HCT116 (cell line): ENCODE data around the gene UBE2H. TPM values are rescaled to one million over a fixed set of nuclear protein-coding genes. Genes with fewer than 3 reads are reported as not detected.

Source experiments
- ATAC-seq: fragments of 200-7000 bp; cut with Tn5 transposase; 2 replicates; pipeline ENCODE4 v1.9.1; 2020; ENCODE audit warnings: mild to moderate bottlenecking, moderate library complexity
- BruUV-seq: library from RNA; stranded (reverse); fragments of 400-500 nt; replicated peaks from 2 replicates; lab custom pipeline; 2021; lab: Mats Ljungman, UMichigan
- CTCF ChIA-PET: fragments of 300-600 bp; sonication (Branson Sonifier 250); formaldehyde crosslinking; loops from one replicate; lab custom pipeline; 2021; ENCODE audit warnings: antibody characterized with exemption; lab: Charles Lee
- POLR2A ChIA-PET: fragments of 300-600, 350-600 bp; sonication (Branson Sonifier 250); formaldehyde crosslinking; loops from one replicate; lab custom pipeline; 2021; ENCODE audit warnings: antibody characterized with exemption; lab: Charles Lee
- RAD21 ChIA-PET, 2 experiments: fragments of 300-600 bp; sonication (Branson Sonifier 250); formaldehyde crosslinking; loops; one replicate each; lab custom pipeline; 2023; ENCODE audit warnings: low total read pairs in 2 of 2; ENCODE audit not compliant: uncharacterized antibody in 2 of 2, unreplicated experiment in 2 of 2, low non-redundant PET in 1 of 2; lab: Charles Lee
- DNase-seq: peaks from one replicate; pipeline ENCODE4 v3.0.0-alpha.2; 2010; ENCODE audit warnings: low read depth, low spot score
- H2AFZ ChIP-seq: fragments of 200-600 bp; shearing (Covaris generic), sonication (generic); 2 replicates; pipeline ENCODE4 v1.6.1; 2017; ENCODE audit warnings: low read depth, mixed run types, mixed read lengths, antibody characterized with exemption, low read length; ENCODE audit not compliant: poor library complexity, severe bottlenecking
- H3K27ac ChIP-seq: 2 replicates; pipeline ENCODE4 v1.5.1; 2012; ENCODE audit warnings: low read depth, low read length
- H3K27me3 ChIP-seq: fragments of 200-600 bp; sonication (generic); 2 replicates; pipeline ENCODE4 v1.6.1; 2016; ENCODE audit warnings: mixed run types, low read length, mixed read lengths; ENCODE audit not compliant: insufficient read depth
- H3K36me3 ChIP-seq, 2 experiments: fragments of 200-500 bp in 1 of 2; fragments of 200-600 bp in 1 of 2; sonication (Bioruptor generic) in 1 of 2; sonication (generic) in 1 of 2; 2 replicates each; pipeline versions ENCODE4 v1.5.1 to v1.6.1; 2014 to 2016; ENCODE audit warnings: low read length in 2 of 2, inconsistent platforms in 1 of 2, mixed read lengths in 1 of 2, mixed run types in 1 of 2; ENCODE audit not compliant: insufficient read depth in 2 of 2, control insufficient read depth in 1 of 2
- H3K4me1 ChIP-seq, 2 experiments: fragments of 200-600 bp in 1 of 2; sonication (generic) in 1 of 2; 2 replicates each; pipeline versions ENCODE4 v1.5.1 to v1.6.1; 2012 to 2017; ENCODE audit warnings: low read length in 2 of 2, inconsistent platforms in 1 of 2, mild to moderate bottlenecking in 1 of 2, mixed read lengths in 1 of 2, mixed run types in 1 of 2, moderate library complexity in 1 of 2; ENCODE audit not compliant: insufficient read depth in 2 of 2, control insufficient read depth in 1 of 2
- H3K4me2 ChIP-seq: fragments of 200-600 bp; sonication (generic); 2 replicates; pipeline ENCODE4 v1.6.1; 2017; ENCODE audit warnings: mixed run types, low read length, mixed read lengths
- H3K4me3 ChIP-seq, 2 experiments: fragments of 200-600 bp in 1 of 2; sonication (generic) in 1 of 2; replicated peaks in 1 of 2; 2 replicates each; pipeline ENCODE4 v1.5.1; 2011 to 2016; ENCODE audit warnings: low read length in 2 of 2, control low read depth in 1 of 2, low read depth in 1 of 2, mild to moderate bottlenecking in 1 of 2, mixed read lengths in 1 of 2, mixed run types in 1 of 2
- H3K79me2 ChIP-seq: fragments of 200-600 bp; sonication (generic); 2 replicates; pipeline ENCODE4 v1.6.1; 2017; ENCODE audit warnings: mild to moderate bottlenecking, mixed run types, low read length, moderate library complexity, mixed read lengths; ENCODE audit not compliant: insufficient read depth
- H3K9ac ChIP-seq: fragments of 200-600 bp; sonication (generic); 2 replicates; pipeline ENCODE4 v1.6.1; 2016; ENCODE audit warnings: low read length, mixed read lengths
- H3K9me2 ChIP-seq: fragments of 200-600 bp; sonication (generic), shearing (Covaris generic); 2 replicates; pipeline ENCODE4 v1.6.1; 2017; ENCODE audit warnings: mixed run types, mild to moderate bottlenecking, moderate library complexity; ENCODE audit not compliant: insufficient read depth
- H3K9me3 ChIP-seq, 2 experiments: fragments of 200-500 bp in 1 of 2; fragments of 200-600 bp in 1 of 2; sonication (Bioruptor generic) in 1 of 2; sonication (generic) in 1 of 2; 2 replicates each; pipeline ENCODE4 v1.6.1; 2014 to 2017; ENCODE audit warnings: low read length in 2 of 2, mixed read lengths in 2 of 2, inconsistent platforms in 1 of 2, low read depth in 1 of 2, mild to moderate bottlenecking in 1 of 2, mixed run types in 1 of 2, moderate library complexity in 1 of 2; ENCODE audit not compliant: control insufficient read depth in 1 of 2, insufficient read depth in 1 of 2
- H4K20me1 ChIP-seq: fragments of 200-600 bp; sonication (generic), shearing (Covaris generic); 2 replicates; pipeline ENCODE4 v1.6.1; 2017; ENCODE audit warnings: mixed run types, mild to moderate bottlenecking, moderate library complexity; ENCODE audit not compliant: insufficient read depth
- FOSL1 ChIP-seq: IDR thresholded peaks from 2 replicates; pipeline ENCODE4 v1.6.1; 2012; ENCODE audit warnings: low read depth
- JUND ChIP-seq: IDR thresholded peaks from 2 replicates; pipeline ENCODE4 v1.6.1; 2012
- SIN3A ChIP-seq: IDR thresholded peaks from 2 replicates; pipeline ENCODE4 v1.6.1; 2012; ENCODE audit warnings: low read depth
- SP1 ChIP-seq: IDR thresholded peaks from 2 replicates; pipeline ENCODE4 v1.6.1; 2012; ENCODE audit warnings: low read depth
- intact Hi-C: fragments of 100-400 bp; cut with micrococcal nuclease; formaldehyde crosslinking; loops from 2 replicates; pipeline ENCODE4 v1.10.0; 2022
- total RNA-seq: library from RNA; stranded (reverse); gene quantifications from one replicate; pipeline ENCODE4 v1.2.1, GENCODE V29; 2021; ENCODE audit not compliant: unreplicated experiment
- TF ChIP-seq, protein P1 (sequence below): IDR thresholded peaks from 2 replicates; pipeline ENCODE4 v1.6.1; 2012; ENCODE audit warnings: low read depth
- TF ChIP-seq, protein P2 (sequence below): IDR thresholded peaks from 2 replicates; pipeline ENCODE4 v1.6.1; 2011; ENCODE audit warnings: mild to moderate bottlenecking, low read length, moderate library complexity; ENCODE audit not compliant: insufficient replicate concordance; ENCODE audit errors: extremely low read depth

Gene UBE2H
- total RNA-seq, 1 experiment from 2014 or later: 117 TPM

DNA sequence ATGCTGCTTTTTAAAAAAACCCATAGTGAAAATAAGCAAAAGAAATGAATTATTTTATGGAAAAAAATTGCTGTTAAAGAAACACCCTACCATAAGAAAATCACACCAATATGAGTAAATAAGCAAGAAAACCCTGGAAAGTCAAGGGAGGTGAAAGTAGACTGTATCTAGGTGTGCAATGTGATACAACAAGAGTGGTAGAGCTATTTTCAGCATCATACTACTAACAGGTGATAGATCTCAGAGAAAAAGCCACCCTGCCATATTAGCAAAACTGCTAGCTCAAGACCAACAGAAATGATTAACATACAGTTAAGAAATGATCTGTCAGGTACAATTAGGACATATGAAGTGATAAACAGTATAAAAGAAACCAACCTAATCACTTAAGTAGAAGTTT lies 54.8 kb downstream of the UBE2H start:
- no peaks in the 10 kb centered on the region for H3K27me3 ChIP-seq
- intact Hi-C loops: no loop called here
- H3K4me3 ChIP-seq: no peak overlapping the region
- CTCF ChIA-PET: no interaction called here
- DNase-seq: no peak
- no peaks in the 10 kb centered on the region for H3K9me3 ChIP-seq
- no peak for ATAC-seq
- H3K4me1 ChIP-seq: peaks cover 86 to 94% of the 10 kb centered on the region in 2 experiments
- H4K20me1 ChIP-seq: no peaks in the 10 kb centered on the region
- 0 out of 4 replicates have a peak, but pooled peaks cover 0 to 2% of the 10 kb centered on the region in 2 experiments for H3K36me3 ChIP-seq
- TF ChIP-seq, protein P1, sequence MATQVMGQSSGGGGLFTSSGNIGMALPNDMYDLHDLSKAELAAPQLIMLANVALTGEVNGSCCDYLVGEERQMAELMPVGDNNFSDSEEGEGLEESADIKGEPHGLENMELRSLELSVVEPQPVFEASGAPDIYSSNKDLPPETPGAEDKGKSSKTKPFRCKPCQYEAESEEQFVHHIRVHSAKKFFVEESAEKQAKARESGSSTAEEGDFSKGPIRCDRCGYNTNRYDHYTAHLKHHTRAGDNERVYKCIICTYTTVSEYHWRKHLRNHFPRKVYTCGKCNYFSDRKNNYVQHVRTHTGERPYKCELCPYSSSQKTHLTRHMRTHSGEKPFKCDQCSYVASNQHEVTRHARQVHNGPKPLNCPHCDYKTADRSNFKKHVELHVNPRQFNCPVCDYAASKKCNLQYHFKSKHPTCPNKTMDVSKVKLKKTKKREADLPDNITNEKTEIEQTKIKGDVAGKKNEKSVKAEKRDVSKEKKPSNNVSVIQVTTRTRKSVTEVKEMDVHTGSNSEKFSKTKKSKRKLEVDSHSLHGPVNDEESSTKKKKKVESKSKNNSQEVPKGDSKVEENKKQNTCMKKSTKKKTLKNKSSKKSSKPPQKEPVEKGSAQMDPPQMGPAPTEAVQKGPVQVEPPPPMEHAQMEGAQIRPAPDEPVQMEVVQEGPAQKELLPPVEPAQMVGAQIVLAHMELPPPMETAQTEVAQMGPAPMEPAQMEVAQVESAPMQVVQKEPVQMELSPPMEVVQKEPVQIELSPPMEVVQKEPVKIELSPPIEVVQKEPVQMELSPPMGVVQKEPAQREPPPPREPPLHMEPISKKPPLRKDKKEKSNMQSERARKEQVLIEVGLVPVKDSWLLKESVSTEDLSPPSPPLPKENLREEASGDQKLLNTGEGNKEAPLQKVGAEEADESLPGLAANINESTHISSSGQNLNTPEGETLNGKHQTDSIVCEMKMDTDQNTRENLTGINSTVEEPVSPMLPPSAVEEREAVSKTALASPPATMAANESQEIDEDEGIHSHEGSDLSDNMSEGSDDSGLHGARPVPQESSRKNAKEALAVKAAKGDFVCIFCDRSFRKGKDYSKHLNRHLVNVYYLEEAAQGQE: no peak
- RAD21 ChIA-PET: no interaction called here
- peak overlapping the region; percentile 79 for H3K27ac ChIP-seq
- no TSS peak for BruUV-seq
- 0 out of 2 replicates have a peak overlapping the region, but pooled peaks have one; percentile 12 for H3K9ac ChIP-seq
- 0 out of 2 replicates have a peak overlapping the region, but pooled peaks have one; percentile 5 for H3K4me2 ChIP-seq
- POLR2A ChIA-PET: interaction anchor here (1.3 kb wide), 1 partner anchor 9 kb away, joined by 4 read pairs; no protein-coding TSS in a partner anchor
- H3K79me2 ChIP-seq: peaks cover 89% of the 10 kb centered on the region
- H2AFZ ChIP-seq: no peak overlapping the region
- H3K9me2 ChIP-seq: no peaks in the 10 kb centered on the region

DNA sequence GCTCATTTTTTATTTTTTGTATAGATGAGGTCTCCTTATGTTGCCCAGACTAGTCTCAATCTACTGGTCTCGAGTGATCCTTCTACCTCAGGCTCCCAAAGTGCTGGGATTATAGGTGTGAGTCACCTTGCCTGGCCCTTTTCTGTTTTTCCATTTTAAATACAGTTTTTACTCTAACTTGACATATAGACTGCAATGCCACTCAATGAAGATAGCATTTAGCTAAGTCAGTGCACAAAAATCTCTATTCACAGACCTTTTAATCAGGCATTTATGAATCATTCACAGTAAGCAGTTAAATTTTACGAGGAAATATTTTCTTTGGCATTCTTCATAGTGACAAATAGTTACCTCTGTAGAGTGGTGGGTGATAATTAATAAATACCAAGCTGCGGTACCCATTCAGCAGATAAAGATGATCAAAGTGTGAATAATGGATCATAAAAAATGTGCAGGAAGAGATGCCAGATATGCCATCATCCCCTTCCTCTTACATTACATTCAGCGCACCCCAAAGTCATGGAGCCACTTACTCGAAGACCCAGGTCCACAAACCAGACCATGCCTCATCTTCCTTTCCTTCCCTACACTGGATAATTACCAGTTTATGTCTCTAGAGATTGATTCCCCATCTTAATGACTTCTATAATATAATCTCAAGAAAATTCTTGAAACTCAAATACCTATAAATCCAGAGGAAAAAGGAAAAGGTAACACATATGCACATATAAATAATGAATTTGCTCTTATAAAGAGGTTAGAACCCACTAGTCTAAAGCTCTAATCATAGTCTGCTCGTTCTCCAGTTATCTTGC lies 56.0 kb downstream of the UBE2H start:
- H4K20me1 ChIP-seq: no peaks in the 10 kb centered on the region
- no TSS peak for BruUV-seq
- intact Hi-C loops: no loop called here
- no peaks in the 10 kb centered on the region for H3K9me2 ChIP-seq
- ATAC-seq (peak; percentile 67), DNase-seq (no peak)
- H3K9ac ChIP-seq: peak overlapping the region; percentile 5; the same call in 1 of the 2 replicates
- peaks cover 77 to 88% of the 10 kb centered on the region in 2 experiments for H3K4me1 ChIP-seq
- peaks cover 86% of the 10 kb centered on the region for H3K79me2 ChIP-seq
- 0 out of 4 replicates have a peak overlapping the region, but pooled peaks of 1 of the 2 experiments have one; percentile 5 for H3K4me3 ChIP-seq
- ChIA-PET POLR2A (interaction anchor here (0.8 to 1.4 kb wide), 2 partner anchors 10 to 112 kb away, joined by 3 to 5 read pairs; no protein-coding TSS in a partner anchor), RAD21 (no interaction called here), CTCF (interaction anchor here (0.6 kb wide), 1 partner anchor 70 kb away, joined by 3 read pairs; no protein-coding TSS in a partner anchor)
- H2AFZ ChIP-seq: no peak overlapping the region
- peak; percentile 46 for TF ChIP-seq FOSL1
- TF ChIP-seq, protein P2, sequence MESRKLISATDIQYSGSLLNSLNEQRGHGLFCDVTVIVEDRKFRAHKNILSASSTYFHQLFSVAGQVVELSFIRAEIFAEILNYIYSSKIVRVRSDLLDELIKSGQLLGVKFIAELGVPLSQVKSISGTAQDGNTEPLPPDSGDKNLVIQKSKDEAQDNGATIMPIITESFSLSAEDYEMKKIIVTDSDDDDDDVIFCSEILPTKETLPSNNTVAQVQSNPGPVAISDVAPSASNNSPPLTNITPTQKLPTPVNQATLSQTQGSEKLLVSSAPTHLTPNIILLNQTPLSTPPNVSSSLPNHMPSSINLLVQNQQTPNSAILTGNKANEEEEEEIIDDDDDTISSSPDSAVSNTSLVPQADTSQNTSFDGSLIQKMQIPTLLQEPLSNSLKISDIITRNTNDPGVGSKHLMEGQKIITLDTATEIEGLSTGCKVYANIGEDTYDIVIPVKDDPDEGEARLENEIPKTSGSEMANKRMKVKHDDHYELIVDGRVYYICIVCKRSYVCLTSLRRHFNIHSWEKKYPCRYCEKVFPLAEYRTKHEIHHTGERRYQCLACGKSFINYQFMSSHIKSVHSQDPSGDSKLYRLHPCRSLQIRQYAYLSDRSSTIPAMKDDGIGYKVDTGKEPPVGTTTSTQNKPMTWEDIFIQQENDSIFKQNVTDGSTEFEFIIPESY: no peak
- TF ChIP-seq JUND: peak; percentile 55
- TF ChIP-seq SIN3A: 0 out of 2 replicates have a peak, but pooled peaks have one; percentile 3
- peak; percentile 44 for TF ChIP-seq SP1
- H3K4me2 ChIP-seq: peak overlapping the region; percentile 45
- no peaks in the 10 kb centered on the region for H3K27me3 ChIP-seq
- no peaks in the 10 kb centered on the region for H3K9me3 ChIP-seq
- H3K36me3 ChIP-seq: 0 out of 4 replicates have a peak, but pooled peaks cover 0 to 2% of the 10 kb centered on the region in 2 experiments
- H3K27ac ChIP-seq: peak overlapping the region; percentile 79
